Stimulated activated CD8-positive, alpha-beta memory T cell treated with anti-CD3 and anti-CD28 coated beads, Interleukin-15, amount 100 ng/mL, for 1 hour (primary cell): ENCODE data around the gene SOX13.
"Not testable (repeated sequence)": the region's sequence is repeated elsewhere in the genome, so short reads cannot be mapped to it uniquely, and the experiment has no call there.

ENCODE experiments used
- DNase-seq: peaks from one replicate; pipeline ENCODE4 v3.0.0-alpha.2; 2020; ENCODE audit warnings: low read depth

The SOX13 gene

DNA sequence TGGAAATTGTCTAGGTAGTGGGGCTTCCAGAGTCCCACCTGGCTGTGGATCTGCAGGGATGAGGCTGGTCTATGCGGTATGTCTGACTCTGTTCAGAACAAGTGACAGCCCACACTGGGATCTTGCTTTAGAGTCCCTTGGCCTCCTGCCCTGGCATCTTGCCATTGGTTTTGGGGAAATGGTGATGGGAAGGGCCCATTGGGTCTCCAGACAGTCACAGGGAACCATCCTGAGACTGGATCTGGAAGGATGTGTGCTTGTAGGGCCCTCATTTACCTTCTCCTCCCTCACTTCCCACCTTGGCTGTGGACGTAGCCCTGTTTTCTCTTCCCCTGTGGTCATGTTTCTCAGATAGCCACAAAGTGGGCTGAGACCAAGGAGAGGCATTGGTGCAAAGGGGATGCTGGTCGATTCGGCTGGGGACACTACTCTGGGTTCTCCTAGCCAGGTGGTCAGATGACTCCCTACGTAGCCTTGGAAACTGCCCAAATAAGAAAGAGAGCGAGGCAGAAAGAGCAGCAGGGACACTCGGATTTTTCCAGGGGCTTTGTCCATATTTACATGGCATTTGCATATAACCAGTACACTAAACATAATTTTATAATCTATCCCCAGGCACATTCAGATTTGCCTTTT, 15.1 kb downstream of the SOX13 start:
- DNase-seq, result no peak

DNA sequence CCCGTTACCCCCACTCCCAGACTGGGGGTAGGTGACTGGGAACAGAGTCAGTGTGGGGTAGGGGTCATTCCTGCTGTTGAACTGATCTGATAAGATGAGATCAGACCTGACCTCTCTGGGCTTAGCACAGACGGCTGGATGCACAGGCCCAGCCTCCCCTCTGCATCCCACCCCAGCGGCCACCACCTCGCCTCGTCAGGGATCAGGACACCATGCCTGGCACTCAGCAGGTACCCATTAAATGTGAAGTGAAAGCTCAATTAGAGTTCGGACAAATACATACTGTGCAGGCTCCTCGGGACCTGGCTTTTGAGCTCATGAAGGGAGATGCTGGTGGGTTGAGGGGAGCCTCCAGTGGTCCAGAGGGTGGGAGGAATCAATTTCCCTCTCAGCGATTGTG, 15.7 kb downstream of the SOX13 start:
- DNase-seq, result no peak

DNA sequence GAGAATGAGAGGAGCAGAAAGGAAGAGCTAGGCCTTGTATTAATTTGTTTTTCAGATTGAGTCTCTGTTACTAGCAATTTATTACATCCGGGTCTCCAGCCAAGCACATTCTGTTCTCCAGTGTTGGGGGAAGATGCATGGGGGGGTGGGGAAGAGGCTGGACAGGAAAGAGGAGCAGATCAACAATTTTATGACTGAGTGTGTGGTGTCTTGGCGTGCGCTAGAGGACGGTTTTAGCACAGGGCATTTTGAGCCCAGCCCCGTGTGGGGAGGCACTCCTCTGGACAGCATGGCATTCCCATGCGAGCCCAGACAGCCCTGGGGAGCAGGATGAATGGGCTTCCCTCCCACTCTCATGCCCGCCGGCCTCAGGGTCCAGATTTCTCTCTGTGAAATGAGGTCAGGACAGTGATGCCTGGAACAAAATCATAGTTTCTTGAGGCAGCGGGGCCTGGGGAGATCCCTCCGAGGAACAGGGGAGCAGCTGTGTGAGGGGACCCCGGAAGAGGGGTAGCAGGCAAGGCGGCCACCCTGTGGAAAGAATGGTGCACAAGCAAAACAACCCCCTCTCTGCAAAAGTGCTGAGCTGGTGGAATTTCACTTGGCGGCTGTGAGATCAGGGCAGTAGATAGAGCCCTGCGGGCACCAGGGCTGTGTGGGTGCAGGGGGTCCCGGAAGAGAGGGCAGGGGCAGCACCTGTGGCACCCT, 16.3 kb downstream of the SOX13 start:
- DNase-seq, result no peak

DNA sequence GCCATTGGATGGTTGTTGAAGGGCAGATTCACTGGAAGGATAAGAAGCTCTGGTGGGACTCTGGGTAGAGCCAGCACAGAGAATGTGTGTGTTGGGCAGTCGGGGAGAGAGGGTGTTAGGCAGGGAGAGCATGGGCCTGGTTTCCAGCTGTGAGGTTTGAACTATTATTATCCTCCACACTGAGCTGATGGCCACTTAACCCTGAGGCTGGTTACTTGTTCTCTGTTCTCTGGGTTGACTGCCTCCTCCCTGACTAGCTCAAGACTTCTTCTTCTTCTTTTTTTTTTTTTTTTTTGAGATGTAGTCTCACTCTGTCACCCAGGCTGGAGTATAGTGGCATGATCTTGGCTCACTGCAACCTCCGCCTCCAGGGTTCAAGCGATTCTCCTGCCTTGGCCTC, 17.2 kb downstream of the SOX13 start:
- not testable (repeated sequence) for DNase-seq

DNA sequence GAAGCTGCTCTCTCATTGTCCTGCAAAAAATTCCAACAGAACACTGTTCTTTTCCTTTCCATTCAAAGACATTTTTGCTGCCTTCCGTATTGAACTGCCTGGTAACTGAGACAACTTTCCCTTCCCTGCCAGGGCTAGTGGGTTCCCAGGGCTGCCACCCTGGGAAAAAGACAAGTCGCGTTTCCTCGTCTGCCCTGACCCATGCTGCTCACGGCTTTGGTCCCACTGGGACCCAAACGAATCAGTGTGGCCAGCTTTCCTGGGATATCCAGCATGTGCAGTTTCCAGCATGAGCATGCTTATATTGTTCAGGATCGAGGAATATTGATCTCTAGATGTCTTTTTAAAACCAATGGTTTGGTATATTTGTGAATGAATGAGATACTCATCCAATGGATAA, 18.2 kb downstream of the SOX13 start:
- no peak for DNase-seq

DNA sequence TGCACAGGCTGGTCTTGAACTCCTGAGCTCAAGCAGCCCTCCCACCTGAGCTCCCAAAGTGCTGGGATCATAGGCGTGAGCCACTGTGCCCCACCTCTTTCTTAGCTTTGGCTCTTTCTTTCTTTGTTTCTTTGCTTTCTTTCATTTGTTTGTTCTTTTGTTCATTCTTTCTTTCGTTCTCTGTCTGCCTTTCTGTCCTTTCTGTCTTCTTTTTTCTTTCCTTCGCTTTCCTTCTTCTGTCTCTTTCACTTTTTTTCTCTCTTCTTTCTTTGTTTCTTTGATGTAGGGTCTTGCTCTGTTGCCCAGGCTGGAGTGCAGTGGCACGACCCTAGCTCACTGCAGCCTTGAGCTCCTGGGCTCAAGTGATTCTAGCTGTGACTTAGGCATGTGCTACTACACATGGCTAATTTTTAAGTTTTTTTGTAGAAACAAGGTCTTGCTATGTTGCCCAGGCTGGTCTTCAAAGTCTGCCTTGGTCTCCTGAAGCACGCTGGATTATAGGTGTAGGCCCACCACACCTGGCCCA, 18.9 kb downstream of the SOX13 start:
- DNase-seq, result no peak

DNA sequence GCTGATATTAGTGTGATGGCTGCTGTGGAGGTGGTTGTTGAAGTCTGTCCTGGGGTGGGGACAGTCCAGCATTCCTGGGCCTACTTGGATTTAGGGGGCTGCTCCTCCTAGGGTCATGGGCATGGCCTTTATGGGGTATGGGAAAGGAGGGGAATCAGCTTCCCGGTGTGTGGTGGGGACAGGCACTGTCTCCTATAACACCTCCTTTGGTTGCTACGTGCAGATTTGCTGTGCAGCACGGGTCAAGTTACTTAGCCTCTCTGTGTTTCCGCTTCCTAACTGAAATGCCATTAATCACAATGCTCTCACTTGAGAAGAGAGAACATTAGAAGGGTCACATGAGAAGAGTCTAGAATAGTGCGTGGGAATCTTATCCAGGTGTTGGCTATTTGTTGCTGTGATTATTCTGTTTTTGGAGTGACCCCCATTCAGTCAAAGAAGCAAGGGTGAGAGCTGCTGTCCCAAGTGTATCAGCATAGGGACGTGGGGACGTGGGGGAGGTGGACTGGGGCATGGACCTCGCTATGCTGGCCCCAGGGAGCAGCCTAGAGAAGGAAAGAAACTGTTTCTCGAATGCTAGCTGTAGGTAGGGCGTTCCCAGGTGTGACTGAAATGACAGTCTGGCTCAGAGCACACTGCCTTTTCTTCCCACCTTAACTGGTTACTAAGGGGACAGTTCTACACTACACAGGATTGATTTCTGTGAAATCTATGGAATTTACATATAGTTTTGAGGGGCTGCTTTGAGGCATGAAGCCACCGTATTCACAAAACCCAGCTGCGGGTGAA, 19.9 kb downstream of the SOX13 start:
- no peak for DNase-seq

DNA sequence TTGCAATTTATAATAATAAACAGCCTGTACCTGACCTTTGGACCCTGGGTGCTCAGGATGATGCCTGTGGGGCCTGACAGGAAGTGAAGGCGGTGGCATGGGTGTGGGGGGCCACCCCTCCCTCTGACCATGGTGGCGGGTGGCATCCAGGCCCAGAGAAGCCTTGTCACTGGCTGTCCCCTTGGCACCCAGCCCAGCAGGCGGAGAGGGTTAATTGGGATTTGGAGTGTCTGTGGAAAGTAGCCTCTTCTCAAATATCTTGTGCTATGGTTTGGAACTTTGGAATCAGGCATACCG, 20.5 kb downstream of the SOX13 start:
- DNase-seq, result no peak

DNA sequence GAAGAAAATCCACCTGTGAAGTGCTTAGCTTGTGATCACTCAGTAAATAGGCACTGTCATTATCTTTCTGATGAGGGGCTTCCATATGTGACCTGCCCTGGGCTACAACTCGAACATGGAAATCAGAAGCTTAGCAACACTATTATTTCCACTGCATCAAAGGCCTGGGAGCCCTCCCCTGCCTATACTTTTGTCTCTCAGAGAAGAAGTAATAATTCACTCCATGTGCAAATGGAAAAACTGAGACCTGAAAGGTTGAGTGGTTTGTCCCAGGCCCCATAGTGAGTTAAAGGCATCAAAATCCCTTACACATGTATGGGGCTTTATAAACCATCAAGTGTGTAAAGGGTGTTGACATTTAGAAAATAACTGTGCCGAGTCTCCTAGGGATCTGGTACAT, 20.9 kb downstream of the SOX13 start:
- DNase-seq, result no peak

DNA sequence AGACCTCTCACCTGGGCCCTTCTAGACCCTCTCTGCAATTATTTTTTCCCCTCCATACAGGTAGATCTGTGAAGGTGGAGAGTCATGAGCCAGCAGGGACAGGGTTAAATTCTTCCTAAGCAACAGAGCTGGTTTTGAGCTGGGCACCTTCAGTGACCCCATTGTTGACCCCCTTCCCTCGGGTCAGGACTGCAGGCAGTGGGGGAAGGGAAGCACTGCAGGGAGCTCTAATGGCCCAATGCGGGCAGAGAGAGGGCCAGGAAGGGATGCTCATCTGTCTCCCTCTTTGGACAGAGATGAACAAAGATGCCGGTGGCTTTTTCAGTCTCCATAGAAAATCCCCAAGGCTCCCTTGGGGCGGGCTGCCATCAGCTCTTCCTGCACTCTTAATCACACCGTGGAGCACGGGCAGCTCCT, 21.4 kb downstream of the SOX13 start:
- DNase-seq, result no peak

DNA sequence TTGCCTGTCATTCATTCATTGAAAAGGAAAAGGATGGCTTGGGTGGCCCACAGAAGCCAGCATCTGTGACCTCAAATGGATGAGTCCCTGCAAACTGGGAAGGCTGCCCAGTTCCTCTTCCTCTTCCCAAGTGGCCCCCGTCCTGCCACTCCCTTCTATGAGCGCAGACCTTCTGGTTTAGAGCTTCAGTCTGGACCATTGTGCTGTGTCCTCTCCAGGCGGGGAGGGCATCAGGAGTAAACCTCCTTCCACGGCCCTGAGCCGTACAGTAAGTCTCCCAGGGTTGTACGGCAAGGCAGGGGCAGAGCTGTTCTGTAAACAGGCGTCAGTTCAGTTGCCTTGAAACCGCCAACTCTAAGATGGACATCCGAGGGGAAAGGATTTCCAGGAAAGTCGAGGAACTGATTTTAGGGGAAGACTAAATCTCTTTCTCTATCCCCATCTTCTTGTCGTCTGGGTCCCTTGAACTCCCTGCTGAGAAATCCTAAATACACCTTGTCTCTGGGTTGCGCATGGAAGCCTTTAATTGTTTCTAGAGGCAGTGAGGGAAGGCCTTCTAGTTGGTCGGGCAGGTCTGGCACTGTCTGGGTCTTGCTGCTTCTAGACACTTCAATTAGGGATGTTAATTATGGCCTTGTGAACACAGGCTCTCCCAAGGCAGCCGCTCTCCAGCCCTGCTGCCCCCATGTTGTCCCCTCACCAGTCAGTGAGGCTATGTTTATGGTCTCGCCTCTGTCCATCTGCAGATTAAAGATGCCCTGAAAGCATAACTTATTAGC, 22.1 kb downstream of the SOX13 start:
- no peak for DNase-seq

DNA sequence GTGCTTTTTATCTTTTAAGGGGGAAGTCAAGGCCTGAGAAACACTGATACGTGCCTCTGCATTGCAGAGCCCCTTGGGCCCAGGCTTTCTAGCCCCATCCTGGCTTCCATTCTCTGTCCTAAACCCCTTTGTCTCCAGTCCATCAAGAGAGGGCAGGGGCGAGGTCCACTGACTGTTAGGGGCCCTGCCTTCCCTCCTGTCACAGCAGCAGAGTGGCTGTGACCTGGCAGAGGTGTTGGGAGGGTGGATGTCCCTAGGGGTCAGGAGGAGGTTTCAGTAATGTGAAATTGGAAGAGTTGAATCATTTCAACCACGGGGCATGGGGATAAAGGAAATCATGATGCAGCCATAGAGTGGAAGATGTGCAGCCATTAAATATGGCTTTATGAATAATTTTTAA, 24.0 kb downstream of the SOX13 start:
- no peak for DNase-seq

DNA sequence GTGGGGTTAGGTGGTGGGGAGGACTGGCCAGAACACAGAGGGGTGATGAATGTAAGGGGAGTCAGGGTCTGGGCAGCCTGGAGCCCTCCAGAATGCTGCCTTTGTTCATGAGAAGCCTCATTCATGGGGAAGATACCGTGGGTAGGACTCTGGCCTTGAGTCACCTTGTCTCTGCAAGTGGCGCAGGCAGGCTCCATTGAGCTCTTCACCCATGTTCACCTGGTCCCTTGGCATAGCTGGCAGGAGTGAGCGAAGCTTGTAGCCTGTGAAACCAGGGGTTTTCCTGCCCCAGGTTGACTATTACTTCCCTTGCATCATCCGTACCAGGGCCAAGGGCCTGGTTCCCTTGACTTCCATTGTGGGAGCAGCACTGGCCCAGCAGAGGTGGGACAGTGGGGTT, 25.8 kb downstream of the SOX13 start:
- no peak for DNase-seq

DNA sequence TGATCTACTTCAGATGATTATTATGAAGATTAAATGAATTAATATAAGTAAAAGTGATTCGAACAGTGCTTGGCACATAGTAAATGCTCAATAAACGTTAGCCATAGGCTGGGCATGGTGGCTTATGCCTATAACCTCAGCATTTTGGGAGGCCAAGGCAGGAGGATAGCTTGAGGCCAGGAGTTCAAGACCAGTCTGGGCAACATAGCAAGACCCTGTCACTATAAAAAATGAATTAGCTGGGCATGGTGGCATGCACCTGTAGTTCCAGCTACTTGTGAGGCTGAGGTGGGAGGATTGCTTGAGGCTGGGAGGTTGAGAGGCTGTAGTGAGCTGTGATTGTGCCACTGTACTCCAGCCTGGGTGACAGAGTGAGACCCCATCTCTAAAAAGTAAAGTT, 26.8 kb downstream of the SOX13 start:
- not testable (repeated sequence) for DNase-seq

DNA sequence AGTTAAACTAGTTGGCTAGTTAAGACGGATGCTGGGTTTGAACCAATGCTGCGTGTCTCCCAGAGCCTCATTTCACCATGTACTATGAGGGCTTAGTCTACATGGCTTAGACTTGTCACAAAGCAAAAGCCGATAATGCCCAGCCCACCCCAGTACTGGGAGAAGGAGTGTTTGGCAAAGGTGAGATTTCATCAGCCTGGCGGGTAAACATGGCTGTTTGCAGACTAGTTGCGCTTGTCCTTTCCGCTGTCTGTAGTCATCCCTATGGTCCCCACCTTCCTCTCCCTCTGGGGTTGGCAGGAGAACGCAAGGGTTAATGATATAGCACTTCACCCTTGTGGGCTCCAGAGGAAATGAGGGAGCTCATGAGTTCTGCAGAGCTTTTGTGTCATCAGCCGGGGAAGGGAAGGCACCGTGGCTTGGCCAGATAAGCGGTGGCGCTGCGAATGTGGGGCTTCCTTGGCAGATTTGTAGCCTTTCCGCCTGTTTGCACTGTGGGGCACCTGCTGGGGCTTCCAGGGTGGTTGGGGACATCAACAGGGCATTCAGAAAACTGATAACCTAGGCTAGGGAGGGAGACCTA, 29.2 kb downstream of the SOX13 start:
- DNase-seq, result no peak

DNA sequence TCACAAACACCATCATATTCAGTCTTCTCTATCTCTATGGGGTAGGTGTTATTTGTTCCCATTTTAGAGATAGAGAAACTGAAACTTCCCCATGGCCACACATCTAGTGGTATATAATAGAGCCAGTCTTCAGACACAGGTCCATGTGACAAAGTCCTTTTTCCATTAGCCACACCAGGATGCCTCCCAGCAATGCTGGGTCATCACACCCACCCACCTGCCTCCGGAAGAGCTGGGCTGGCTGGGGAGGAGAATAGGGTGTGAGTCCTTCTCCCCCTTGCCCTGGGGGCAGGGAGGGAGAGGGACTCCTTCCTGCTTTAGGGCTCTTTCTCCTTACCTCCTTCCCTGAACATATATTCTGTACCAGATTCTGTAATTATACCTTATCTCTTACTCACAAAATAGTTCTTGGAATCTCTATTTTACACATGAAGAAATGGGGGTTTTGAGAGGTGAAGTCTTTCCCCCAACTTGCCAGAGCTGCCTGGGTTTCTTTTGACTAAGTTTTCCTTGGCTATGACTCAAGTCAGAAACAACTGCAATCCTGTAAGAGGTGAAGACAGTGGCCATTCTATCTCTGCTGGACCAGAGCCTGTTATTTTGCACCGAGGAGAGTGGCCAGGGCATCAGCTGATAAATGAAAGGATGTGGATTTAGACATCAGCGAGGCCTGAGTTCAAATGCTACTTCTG, 30.0 kb downstream of the SOX13 start:
- no peak for DNase-seq

DNA sequence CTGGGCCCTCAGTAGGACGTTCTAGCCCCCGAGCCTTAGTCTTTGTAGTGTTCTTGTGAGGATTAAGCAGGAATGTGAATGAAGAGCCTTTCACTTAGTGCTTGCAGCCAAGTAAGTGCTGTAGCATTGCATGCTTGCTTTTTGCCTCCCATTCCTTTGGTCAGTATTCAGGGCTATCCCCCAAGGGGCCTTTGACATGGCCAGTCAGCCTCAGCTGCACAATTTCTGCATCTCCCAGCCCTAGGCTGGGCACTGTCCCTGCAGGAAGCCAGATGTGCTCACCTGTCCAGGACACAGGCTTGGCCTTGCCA, 30.5 kb downstream of the SOX13 start:
- DNase-seq, result no peak

DNA sequence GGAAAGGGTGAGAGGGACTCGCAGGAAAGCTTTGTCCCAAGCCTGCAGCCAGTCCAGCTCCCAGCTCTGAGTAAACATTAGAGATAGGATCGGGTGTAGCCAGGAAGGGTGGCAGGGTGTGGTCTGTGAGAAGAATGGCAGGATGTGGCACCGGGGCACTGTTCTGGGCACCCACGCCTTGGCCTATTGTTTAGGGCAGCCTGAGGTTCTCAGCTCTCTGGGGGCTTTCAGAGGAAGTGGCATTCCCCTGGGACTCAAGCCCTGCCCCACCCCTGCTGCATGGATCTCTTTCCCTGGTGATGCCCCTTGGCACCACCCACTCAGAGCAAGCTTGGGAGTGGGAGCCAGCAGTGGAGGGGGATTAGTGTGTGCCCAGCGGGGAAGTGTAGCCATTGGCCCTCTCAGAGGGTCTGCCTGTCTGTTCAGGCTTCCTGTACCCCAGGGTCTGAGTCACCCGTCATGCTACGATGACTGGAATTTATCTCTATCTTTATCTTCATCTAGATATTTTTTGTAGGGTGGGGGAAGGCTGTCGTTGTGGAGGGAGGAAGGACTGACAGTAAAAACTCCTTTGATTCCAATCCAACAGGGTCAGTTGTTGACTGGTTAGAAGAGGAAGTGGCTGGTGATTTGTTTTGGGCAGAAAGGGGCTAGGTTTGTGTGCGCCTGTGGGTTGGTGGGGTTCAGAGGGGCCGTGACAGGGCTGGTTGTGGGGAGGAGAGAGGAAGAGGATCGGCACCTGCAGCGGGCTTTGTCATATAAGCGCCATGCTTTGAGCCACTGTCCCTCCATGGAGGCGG, 31.6 kb downstream of the SOX13 start:
- DNase-seq, result no peak

DNA sequence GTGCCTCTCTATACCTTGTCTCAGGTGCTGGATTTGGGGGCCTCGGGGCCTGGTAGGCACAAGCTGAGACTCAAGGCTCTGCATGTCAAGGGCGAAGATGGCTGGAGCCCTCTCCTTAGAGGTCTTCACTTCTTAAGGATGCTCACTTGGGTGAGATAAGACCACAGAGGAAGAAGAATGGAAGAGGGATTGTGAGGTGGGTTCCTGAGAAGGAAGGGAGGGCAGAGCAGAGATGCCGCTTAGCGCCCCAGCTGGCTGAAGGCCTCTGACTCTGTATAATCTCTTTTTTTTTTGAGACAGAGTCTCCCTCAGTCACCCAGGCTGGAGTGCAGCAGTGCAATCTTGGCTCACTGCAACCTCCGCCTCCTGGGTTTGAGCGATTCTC, 32.2 kb downstream of the SOX13 start:
- no peak for DNase-seq

DNA sequence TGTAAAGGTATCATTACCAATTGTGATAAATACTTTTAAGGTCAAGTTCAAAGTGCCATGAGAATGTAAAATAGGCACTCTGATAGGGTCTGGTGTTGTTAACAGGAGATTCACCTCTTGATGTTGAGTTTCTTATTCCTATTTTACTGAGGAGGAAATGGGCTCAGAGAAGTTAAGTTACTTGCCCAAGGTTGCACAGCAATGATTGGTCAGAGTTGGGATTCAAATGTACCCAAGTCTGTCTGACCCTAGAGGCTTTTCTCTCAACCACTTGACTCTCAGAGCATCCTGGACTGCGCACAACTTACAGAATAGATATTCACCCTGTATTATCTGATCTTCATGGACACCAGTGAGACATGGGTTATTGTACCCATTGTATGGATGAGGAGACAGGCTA, 33.9 kb downstream of the SOX13 start:
- DNase-seq, result no peak

DNA sequence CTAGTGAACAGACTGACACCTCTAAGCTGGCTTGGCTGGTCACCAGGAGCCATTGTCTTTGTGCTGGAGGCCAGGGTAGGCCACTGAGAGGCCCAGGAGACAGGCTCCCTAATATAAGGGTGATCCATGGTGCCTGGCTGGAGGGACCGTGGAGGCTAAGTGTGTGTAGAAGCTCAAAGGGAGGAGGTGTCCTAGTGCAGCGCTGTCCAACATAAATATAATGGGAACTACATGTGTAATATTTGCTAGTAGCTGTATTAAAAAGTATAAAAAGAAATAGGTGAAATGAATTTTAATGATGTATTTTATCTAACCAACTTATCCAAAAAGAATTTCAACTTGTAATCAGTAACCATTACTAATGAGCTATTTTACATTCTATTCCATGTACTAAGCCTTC, 35.0 kb downstream of the SOX13 start:
- no peak for DNase-seq
